RWPE2 (cell line): ENCODE results near the gene SEMA3E.

Experiments used
- ATAC-seq: fragments of 200-7000 bp; cut with Tn5 transposase; 3 replicates; pipeline ENCODE4 v1.9.1; 2021; ENCODE audit warnings: low read depth
- DNase-seq: peaks from one replicate; pipeline ENCODE4 v3.0.0-alpha.2; 2020; ENCODE audit warnings: low spot score
- H3K27ac ChIP-seq: fragments of 450-650 bp; 2 replicates; pipeline ENCODE4 v1.5.1; 2017; ENCODE audit warnings: mild to moderate bottlenecking; ENCODE audit not compliant: poor library complexity, severe bottlenecking
- H3K27me3 ChIP-seq: fragments of 250-450 bp; sonication (Bioruptor Pico); 2 replicates; pipeline ENCODE4 v1.5.1; 2021; ENCODE audit warnings: mild to moderate bottlenecking, moderate library complexity; ENCODE audit not compliant: insufficient read depth, poor library complexity, severe bottlenecking
- H3K36me3 ChIP-seq: fragments of 250-450 bp; sonication (Bioruptor Pico); 2 replicates; pipeline ENCODE4 v1.5.1; 2020; ENCODE audit warnings: low read depth, mild to moderate bottlenecking, moderate library complexity
- H3K4me1 ChIP-seq: fragments of 250-450 bp; sonication (Bioruptor Pico); 2 replicates; pipeline ENCODE4 v1.5.1; 2021; ENCODE audit warnings: mild to moderate bottlenecking, moderate library complexity; ENCODE audit not compliant: insufficient read depth, poor library complexity, severe bottlenecking
- H3K4me3 ChIP-seq: fragments of 250-450 bp; sonication (Bioruptor Pico); 2 replicates; pipeline ENCODE4 v1.5.1; 2021; ENCODE audit warnings: mild to moderate bottlenecking, moderate library complexity; ENCODE audit not compliant: severe bottlenecking
- H3K9me3 ChIP-seq: fragments of 250-450 bp; sonication (Bioruptor Pico); 2 replicates; pipeline ENCODE4 v1.5.1; 2021; ENCODE audit warnings: mild to moderate bottlenecking, moderate library complexity; ENCODE audit not compliant: severe bottlenecking
- TF ChIP-seq, protein P1 (sequence below): fragments of 450-650 bp; IDR thresholded peaks from one replicate; pipeline ENCODE4 v1.5.1; 2017; ENCODE audit warnings: mild to moderate bottlenecking, moderate library complexity; ENCODE audit not compliant: poor library complexity, severe bottlenecking

The SEMA3E gene

DNA sequence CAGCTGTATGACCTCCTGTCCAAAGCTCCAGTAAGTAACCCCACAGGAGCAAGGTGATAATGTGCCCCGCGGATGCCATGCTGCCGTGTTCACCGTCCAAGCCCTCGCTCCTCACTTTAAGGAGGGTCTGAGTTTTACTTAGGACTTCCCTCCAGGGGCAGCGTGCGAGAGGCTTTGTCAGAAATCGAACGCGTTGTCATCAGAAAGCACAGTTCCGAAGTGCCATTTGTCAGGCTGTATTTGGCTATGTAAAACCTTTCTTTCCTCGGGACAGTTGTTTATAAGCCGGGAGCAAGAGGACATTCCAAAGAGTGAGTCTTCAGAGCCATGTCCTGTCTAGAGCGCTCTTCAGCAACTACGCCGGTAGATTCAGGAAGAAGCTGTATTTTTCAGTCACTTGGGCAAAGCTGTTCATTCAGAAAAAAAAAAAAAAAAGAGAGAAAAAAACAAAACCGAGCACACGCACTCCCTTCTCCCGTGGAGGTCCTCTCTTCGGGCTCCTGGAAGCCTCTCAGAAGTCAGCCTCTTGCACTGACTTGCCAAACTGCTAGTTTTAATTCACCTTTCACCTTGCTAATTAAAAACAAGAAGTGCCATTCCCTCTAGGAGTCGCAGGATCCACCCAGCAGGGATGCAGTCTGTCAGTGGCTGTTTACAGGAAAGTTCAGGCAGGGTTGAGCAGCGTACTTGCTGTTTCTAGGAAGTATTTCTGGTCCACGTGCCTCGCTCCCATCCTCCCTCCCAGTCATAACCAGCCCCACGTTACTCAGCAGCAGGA is at the start of gene SEMA3E:
SEMA3E (minus strand) TSS at position 676 of the 778 bp plus-strand sequence.
- ATAC-seq (0 out of 3 replicates have a peak, but pooled peaks have one; percentile 36), DNase-seq (no peak)
- no peaks in the 10 kb centered on the region for H3K9me3 ChIP-seq
- TF ChIP-seq, protein P1, sequence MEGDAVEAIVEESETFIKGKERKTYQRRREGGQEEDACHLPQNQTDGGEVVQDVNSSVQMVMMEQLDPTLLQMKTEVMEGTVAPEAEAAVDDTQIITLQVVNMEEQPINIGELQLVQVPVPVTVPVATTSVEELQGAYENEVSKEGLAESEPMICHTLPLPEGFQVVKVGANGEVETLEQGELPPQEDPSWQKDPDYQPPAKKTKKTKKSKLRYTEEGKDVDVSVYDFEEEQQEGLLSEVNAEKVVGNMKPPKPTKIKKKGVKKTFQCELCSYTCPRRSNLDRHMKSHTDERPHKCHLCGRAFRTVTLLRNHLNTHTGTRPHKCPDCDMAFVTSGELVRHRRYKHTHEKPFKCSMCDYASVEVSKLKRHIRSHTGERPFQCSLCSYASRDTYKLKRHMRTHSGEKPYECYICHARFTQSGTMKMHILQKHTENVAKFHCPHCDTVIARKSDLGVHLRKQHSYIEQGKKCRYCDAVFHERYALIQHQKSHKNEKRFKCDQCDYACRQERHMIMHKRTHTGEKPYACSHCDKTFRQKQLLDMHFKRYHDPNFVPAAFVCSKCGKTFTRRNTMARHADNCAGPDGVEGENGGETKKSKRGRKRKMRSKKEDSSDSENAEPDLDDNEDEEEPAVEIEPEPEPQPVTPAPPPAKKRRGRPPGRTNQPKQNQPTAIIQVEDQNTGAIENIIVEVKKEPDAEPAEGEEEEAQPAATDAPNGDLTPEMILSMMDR, result no peak
- H3K27ac ChIP-seq, result no peak within 1 kb of the TSS
- H3K36me3 ChIP-seq, result no peaks in the 10 kb centered on the region
- no peaks in the 10 kb centered on the region for H3K27me3 ChIP-seq
- no peak within 1 kb of the TSS for H3K4me3 ChIP-seq
- H3K4me1 ChIP-seq, result no peaks in the 10 kb centered on the region

DNA sequence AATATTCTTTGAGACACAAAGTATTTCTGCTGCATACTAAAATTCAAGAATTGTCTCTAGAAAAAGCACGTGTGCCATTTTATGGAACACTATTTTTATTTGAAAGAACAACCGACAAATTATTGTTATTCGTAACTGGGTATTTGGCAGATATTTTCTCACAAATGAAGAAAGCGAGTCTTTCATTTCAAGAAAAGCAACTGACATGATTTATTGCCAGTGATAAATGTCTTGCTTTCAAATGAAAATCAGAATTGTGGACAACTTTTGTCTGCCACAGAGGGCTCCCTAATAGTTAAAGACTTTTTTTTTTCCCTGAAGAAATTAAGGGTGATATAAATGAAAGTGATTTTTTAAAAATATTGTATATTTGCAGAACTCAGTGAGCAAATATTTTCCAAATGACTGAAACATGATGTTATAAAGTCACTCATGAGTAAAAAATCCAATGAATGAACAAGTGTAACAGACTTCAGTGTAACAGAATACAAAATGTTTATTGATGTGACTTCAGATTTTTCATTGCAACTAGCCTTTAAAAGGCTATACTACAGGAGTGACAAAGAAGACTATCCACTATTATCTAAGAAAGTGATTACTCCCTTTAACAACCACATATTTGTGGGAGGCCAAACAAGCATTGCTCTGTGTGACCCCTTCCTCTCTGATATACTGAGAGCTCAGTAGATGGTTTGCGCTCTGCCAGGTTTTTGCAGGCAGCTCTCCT is 49.0 kb upstream of the SEMA3E start:
- Histone ChIP-seq H3K9me3 (no peaks in the 10 kb centered on the region), H3K4me1 (no peaks in the 10 kb centered on the region), H3K27me3 (no peaks in the 10 kb centered on the region), H3K27ac (no peak overlapping the region), H3K4me3 (no peak overlapping the region), H3K36me3 (no peaks in the 10 kb centered on the region)
- TF ChIP-seq, protein P1, result no peak
- DNase-seq, result no peak
- ATAC-seq, result no peak

DNA sequence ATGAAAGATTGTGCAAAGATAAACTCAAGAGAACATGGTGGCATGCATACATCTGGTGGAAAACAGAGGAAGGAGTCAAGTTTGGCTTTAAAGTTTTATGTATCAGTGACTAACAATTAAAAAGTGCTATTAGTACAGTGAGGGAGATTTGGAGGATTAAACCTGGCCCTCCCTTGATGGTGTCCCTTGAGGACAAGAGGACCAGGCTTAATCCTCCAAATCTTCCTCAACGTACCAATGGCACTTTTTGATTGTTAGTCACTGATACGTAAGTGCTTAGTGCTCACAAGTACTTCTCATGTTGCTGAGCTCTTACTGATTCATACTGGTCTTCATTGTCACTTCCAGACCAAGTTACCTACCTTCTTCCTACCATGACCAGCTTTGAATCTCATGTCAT is 47.2 kb upstream of the SEMA3E start:
- H3K36me3 ChIP-seq, result no peaks in the 10 kb centered on the region
- H3K27ac ChIP-seq, result no peak overlapping the region
- ATAC-seq, result no peak
- TF ChIP-seq, protein P1, result no peak
- H3K4me1 ChIP-seq, result no peaks in the 10 kb centered on the region
- no peaks in the 10 kb centered on the region for H3K27me3 ChIP-seq
- DNase-seq, result no peak
- no peak overlapping the region for H3K4me3 ChIP-seq
- no peaks in the 10 kb centered on the region for H3K9me3 ChIP-seq

DNA sequence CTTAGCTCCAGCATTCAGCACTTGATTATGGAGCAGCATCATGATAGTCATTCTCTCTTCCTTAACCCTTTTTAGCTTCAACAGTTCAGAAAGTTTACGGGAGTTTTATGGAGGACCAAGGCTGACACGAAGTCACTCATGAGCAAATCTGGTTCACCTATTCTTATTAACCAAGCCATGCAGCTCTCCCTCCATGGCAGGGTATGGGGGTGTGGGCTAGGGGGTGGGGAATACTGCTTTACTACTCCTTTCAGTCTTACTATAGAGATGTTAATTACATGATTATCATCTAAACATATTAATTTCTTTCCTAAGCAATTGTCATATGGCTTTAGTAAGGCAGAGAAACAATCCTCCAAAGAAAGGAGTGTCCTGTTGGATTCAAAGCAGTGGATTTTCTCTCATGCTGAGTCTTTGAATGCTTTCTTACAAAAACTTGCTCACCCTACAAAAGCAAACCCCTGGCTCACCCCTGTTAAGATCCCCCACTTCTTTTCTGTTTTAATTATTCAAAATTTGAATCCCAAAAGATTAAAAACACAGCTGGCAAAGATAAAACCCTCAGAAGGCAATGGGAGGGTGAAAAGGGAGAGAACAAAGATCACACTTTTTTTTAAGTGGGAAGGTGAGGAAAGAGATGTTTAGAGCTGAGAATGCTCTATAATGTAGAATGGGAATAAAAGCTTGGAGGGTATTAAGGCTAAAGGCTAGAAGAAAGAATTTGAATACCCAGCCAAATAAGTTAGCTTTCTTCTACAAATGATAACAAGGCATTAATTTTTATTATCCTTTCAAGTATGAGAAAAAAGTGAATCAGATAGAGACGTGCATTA is 46.4 kb upstream of the SEMA3E start:
- Histone ChIP-seq H3K9me3 (no peaks in the 10 kb centered on the region), H3K4me1 (no peaks in the 10 kb centered on the region), H3K27ac (no peak overlapping the region), H3K27me3 (no peaks in the 10 kb centered on the region), H3K4me3 (no peak overlapping the region), H3K36me3 (no peaks in the 10 kb centered on the region)
- TF ChIP-seq, protein P1, result no peak
- ATAC-seq (no peak), DNase-seq (no peak)
